GM12872 (cell line): ENCODE results near the gene PLEKHO1.

Experiments used
- TF ChIP-seq, protein P1 (sequence below): IDR thresholded peaks from 3 replicates; pipeline ENCODE4 v1.5.1; 2011; ENCODE audit warnings: low read depth, mild to moderate bottlenecking, low read length, moderate library complexity; ENCODE audit not compliant: insufficient read depth

The PLEKHO1 gene

DNA sequence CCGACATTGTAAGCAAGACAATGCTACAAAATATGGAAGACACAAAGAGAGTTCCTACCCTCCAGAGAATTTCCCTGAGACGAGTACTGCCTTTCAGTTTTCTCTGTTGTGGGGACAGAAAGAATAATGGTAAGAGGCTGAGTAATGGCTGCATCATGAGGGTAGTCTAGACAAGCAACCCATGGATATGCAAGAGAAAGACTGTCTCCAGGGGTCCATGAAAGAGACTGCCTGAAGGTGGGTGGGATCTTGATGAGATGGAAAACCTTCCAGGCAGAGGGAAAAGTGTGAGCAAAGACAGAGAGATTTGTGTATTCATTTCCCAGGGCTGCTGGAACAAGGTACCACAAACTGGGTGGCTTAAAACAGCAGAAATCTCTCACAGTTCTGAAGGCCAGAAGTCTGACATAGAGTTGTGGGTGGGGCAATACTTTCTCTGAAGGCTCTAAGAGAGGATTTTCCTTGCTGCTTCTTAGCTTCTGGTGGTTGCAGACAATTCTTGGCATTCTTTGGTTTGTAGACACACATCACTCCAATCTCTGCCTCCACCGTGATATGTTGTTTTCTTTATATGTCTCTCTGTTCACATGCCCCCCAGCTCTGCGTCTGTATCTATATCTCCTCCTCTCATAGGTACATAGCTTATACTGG is 44.8 kb downstream of the PLEKHO1 start:
- TF ChIP-seq, protein P1, sequence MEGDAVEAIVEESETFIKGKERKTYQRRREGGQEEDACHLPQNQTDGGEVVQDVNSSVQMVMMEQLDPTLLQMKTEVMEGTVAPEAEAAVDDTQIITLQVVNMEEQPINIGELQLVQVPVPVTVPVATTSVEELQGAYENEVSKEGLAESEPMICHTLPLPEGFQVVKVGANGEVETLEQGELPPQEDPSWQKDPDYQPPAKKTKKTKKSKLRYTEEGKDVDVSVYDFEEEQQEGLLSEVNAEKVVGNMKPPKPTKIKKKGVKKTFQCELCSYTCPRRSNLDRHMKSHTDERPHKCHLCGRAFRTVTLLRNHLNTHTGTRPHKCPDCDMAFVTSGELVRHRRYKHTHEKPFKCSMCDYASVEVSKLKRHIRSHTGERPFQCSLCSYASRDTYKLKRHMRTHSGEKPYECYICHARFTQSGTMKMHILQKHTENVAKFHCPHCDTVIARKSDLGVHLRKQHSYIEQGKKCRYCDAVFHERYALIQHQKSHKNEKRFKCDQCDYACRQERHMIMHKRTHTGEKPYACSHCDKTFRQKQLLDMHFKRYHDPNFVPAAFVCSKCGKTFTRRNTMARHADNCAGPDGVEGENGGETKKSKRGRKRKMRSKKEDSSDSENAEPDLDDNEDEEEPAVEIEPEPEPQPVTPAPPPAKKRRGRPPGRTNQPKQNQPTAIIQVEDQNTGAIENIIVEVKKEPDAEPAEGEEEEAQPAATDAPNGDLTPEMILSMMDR: no peak

DNA sequence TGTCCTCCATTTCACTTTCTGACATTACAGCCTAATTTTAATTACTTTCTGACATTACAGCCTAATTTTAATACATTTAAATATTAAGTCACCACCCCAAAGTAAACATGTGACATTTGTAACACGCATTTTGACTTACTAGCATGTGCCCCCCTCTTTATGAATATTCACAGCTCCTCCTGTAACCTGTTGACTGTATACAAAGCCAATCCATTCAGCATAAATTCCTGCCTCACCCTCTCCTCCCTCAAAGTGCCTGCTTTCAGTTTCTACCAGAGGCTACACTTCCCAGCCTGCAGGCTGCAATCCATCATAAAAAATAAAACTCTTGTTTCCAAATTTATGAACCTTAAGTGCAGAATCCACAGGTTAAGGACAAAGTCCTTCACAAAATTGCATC is 46.7 kb downstream of the PLEKHO1 start:
- TF ChIP-seq, protein P1: no peak

DNA sequence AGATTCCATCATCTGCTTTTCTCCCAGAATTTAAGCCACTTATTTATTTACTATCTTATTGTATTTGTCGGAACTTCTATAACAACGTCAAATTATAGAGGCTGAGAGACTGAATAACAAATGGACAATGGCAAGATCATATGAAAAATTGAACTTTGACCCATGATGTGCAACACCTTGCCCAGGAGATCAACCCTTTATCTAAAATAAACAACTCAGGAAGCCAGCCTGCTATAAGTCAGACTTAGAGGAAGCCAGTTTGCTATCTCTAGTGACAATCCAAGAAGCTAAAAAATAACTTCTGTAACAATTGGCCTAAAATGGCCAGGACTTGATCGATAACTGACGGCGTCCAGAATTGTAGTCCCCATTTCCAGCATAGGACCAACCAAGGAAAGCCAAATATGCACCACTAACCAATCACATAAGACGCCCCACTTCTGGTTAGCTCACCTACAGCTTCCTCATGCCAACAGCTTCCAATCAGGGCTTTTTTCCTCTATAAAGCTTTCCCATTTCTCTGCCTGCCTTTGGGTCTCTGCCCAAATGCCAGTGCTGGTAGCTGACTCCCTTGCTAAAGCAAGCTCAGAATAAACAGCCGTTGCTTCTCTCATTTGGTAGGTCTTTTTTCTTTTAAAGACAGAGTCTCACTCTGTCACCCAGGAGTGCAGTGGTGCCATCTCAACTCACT is 57.7 kb downstream of the PLEKHO1 start:
- TF ChIP-seq, protein P1: no peak
